ENCODE measurements around the gene DERL2. TPM values are rescaled to one million over a fixed set of nuclear protein-coding genes. Genes with fewer than 3 reads are reported as not detected.

Gene DERL2
- total and polyA plus RNA-seq, 9 of the 15 experiments (the other 6 are each of a cell fraction or from before 2014, with no cell fraction given) = 11.5 to 105 (median 30.7) TPM

- Histone ChIP-seq H3K4me2 (ENCODE audit: insufficient read depth, low read length) (no peak overlapping the region), H3K4me1 (replicated peaks in 1 of 2; ENCODE audit: control insufficient read depth in 2 of 2, insufficient read depth in 2 of 2, low read length in 2 of 2) (peaks cover 7% of the 10 kb centered on the region in 2 experiments; a peak in 3 of 5 replicates), H3K9me1 (ENCODE audit: control insufficient read depth, insufficient read depth, low read length) (peaks cover 4% of the 10 kb centered on the region), H3K9me3 (replicated peaks; ENCODE audit: control insufficient read depth, insufficient read depth, low read depth, low read length) (no peaks in the 10 kb centered on the region), H3K79me2 (ENCODE audit: control insufficient read depth, insufficient read depth, low read length) (no peaks in the 10 kb centered on the region), H3K27ac (ENCODE audit: extremely low read depth, low read depth, low read length) (no peak overlapping the region), H4K20me1 (replicated peaks; ENCODE audit: control insufficient read depth, insufficient read depth, low read length) (no peaks in the 10 kb centered on the region), H3K4me3 (no peak overlapping the region), H3K9ac (ENCODE audit: insufficient read depth in 1 of 2, low read depth in 2 of 2, low read length in 2 of 2) (no peak overlapping the region), H2AFZ (ENCODE audit: low read depth, low read length) (no peak overlapping the region), H3K36me3 (ENCODE audit: control insufficient read depth, insufficient read depth, low read length) (peaks cover 30% of the 10 kb centered on the region), H3K27me3 (ENCODE audit: control insufficient read depth in 2 of 2, insufficient read depth in 2 of 2, low read length in 2 of 2) (no peaks in the 10 kb centered on the region)
- DNase-seq (ENCODE audit: extremely low read depth in 1 of 4, low spot score in 3 of 4) (no peak), ATAC-seq (no peak), FAIRE-seq (no peak)
- intact Hi-C loops (cut with micrococcal nuclease) = no loop called here
- WGBS (ENCODE audit: insufficient coverage, low coverage, missing lambda C conversion rate) = 89% methylated on average over 5 of the region's 8 CpGs
- POLR2A ChIA-PET = no interaction called here
- in situ Hi-C loops (cut with MboI) = no loop called here
- TF ChIP-seq HNRNPLL (IDR thresholded peaks at IDR 0.05; ENCODE audit: low read depth, low read length, poor library complexity, severe bottlenecking) (no peak), ZNF41 (CRISPR knock-in tag; conservative IDR thresholded peaks at IDR 0.05) (no peak), ZBTB12 (CRISPR knock-in tag; IDR thresholded peaks at IDR 0.05) (no peak), CBX1 (IDR thresholded peaks at IDR 0.05; ENCODE audit: low read depth) (no peak), ZNF699 (CRISPR knock-in tag; IDR thresholded peaks at IDR 0.05; ENCODE audit: insufficient replicate concordance) (no peak), ZC3H4 (CRISPR knock-in tag; IDR thresholded peaks at IDR 0.05; ENCODE audit: borderline replicate concordance) (no peak), BCLAF1 (IDR thresholded peaks at IDR 0.05; ENCODE audit: borderline replicate concordance in 1 of 2, control insufficient read depth in 1 of 2, low read depth in 2 of 2, low read length in 1 of 2) (no peak), CTBP1 (IDR thresholded peaks at IDR 0.05; ENCODE audit: borderline replicate concordance) (no peak), THRA (IDR thresholded peaks at IDR 0.05) (no peak), BHLHE40 (IDR thresholded peaks at IDR 0.05; ENCODE audit: low read length) (no peak), STAT5B (CRISPR knock-in tag; IDR thresholded peaks at IDR 0.05) (no peak), ZNF445 (CRISPR knock-in tag; IDR thresholded peaks at IDR 0.05; ENCODE audit: low read depth) (no peak)
- CTCF ChIA-PET (ENCODE audit: low intra/inter-chr PET ratio) = no interaction called here
- BruUV-seq (replicated peaks) = no TSS peak
These were observed 24.8 kb upstream of the DERL2 start for GRCh38 chr17:5510771-5511170.
